NCI-H82 treated with DMSO at 0.1 percent for 48 hours (cell line): Measurements from ENCODE around the gene FAM89B.

Source experiments
- DNase-seq: peaks from one replicate; lab custom pipeline; 2025; ENCODE audit not compliant: unreplicated experiment; lab: John Stamatoyannopoulos, UW

The FAM89B gene

DNA sequence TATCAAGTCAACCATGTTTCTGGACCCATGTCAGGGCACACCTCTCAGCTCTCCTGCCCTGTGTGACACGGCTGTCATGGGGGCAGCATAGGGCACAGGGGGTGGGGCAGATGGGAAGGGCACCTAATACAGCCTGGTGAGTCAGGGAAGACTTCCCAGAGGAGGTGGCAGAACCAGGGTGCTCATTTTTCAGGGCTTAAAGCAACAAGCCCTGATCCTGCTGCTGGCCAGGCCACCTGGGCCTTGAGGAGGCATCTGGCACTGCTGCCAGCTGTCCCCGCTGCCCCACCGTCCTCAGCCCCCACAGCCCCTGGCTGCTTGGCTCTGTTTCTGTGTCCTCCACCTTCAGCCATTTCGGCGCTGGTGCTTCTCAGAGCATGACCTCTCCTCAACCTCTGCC lies 37.3 kb downstream of the FAM89B start:
- DNase-seq, result no peak

DNA sequence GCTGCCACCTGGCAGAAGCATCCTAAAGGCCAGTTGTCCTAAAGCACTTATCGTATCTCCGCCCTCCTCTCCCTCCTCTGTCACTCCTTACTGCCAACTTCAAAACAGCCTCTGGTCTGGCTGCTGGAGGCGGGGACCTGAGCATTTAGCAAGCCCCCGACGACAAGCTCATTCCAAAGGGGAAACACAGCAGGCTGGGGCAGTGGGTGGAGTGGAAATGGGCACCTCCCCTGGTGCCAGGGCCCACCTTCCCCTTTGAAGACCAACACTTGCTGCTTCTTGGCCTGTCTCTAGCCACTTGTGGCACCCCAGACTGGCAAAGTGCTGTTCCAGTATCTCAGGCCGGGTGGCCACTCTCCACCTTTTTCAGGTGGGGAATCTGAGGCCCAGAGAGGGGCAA lies 38.1 kb downstream of the FAM89B start:
- DNase-seq, result no peak

DNA sequence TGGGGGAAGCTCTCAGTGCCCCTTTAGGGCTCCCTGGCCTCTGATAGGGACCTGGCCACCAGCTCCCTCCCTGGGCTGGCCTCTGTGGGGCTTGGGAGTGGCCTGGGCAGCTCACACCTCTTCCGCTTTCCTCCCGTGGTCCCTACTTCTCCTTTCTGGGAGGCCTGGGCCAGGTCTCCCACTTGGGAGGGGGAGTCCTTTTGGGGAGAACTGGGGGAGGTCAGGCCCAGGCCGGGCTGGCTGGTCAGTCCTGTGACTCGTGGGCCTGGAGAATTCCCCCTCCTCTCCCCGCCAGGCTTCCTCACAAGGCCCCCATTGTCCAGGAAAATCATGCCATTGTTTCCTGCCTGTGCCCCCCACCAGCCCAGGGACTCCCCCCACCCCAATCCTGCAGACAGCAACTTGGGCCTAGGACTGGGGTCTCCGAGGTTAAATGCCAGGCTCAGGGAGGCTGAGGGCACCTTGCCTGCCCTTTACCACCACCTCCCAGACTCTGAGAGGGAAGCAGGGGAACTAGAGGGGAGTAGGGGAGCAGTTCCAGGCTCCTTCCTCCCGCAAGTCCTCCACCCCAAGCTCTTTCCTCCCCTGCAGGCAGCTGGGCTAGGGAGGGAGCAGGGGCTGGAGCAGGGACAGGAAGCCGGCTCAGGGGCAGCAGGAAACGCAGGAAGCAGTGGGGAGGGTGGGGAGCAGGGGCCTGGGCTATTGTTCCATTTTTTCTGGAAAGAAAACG lies 38.9 kb downstream of the FAM89B start:
- no peak for DNase-seq

DNA sequence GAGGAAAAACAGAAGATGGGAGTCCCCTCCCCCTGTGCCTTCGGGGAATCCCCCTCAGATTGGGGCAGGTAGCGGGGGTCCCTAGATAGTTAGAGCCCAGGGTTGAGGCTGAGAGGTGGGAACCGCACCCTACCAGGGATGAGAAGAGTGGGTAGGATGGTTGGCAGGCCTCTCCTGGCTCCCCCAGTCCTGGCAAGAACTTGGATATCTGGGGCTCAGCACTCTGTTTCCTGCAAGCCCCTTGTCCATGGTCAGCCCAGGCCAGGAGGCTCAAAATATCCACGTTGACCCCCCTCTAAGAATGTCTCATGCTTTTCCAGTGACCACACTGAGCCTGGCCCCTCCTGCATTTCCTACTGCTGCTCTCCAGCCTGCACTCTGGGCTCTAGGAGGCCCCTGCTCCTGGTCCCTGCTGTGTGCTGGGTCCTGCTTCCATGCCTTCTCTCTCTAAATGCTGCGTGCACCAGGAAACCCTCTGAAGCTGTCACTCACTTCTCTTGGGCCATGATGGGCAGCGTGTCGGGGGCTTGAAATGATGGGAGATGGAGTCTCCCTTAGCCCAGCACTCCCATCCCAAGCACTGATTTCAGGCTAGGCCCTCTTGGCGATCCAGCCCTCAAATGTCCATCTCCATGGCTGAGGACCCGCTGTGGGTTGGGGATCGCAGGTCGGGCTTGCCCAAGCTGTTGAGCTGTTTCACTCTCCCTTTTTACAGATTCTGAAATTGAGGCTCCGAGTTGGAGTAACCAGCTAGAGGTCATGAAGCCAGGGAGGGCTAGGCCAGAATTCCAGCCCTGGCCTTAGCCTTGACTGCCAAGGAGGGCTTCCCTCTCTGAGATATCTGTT lies 39.6 kb downstream of the FAM89B start:
- DNase-seq, result no peak

DNA sequence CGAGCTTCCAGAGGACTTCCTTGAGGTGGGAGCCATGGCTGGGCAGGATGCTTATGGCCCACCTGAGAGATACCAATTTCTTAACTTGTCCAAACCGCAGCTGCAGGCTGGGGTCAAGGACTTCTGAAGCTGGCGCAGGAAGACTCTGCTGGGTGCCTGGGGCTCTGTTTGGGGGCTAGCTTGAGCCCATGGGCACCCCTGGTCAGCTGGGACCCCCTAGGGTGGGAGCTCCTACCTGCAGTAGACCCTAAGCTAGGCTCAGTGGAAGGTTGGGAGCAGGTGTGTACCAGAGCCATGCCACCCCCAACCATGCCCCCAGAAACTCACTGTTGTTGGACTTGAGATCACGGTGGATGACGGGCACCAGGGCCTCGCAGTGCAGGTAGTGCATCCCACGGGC lies 40.4 kb downstream of the FAM89B start:
- no peak for DNase-seq

DNA sequence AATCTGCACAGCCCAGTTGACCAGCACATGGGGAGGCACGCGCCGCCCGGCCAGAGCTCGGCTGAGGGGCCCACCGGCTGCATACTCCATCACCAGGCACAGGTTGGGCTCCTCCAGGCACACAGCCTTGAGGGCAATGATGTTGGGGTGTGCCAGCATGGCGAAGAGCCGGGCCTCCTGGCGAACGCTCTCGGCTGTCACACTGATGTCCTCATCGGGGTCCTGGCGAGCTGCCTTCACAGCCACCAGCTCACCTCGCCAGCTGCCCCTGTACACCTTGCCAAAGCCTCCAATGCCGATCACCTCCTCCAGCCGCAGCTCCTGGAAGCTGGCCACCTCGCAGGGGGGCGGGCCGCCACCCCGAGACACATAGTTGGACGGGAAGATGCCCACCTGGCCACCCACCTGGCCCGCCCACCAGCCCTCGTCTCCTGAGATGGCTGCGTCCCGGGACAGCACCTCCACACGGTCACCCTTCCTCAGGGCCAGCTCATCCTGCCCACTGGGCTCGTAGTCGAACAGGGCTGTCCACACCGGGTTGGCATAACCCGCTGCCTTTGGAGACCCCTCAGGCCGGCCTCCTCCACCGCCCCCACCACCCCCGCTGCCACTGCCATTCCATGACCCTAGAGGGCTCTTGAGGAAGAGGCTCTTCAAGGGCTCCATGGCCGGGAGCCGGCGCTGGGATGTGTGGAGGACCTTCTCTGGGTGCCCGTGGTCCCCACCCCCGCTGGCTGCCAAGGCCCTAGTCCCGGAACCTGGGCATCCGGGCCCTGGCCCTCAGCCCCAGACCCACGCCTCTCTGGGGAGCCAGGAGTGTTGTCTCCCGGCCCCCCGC lies 41.0 kb downstream of the FAM89B start:
- no peak for DNase-seq

DNA sequence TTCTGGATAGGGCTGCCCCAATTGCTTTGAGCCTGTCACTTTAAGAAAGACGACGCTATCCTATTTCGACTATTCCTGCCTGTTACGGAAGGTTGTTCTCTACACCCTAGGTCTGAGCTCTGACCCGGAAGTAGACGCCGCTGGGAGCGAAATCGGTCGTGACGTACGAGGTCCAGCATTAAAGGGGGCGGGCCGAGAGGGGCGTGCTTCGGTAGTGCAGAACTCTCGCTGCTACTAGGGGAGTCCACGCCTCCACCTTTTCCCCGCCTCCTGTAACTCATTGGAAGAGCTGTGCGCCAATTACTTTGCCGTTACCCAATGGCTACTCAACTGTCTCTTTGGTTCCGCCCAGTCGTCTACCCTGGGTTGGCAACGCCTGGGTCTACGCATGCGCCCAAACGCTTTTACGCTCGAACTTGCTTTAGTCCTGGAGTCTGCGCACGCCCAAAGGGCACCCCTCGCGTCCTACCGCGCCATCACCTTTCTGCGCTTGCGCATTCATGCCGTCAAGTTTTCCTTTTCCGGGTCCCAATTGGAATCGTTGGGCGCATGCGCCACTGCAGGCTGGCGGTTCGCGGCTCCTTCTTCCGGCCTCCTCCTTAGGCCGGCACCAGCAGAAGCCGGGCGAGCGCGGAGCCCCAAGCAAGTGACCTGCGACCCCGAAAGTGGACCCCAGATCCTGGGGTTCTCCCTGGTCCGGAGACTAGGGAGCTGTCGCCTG lies 43.1 kb downstream of the FAM89B start, which contains the start of gene PCNX3:
Gene PCNX3 (plus strand): TSS at position 548 of the 721 bp plus-strand sequence. CDS start 536 bp downstream, outside the sequence.
- peak; percentile 98 for DNase-seq

DNA sequence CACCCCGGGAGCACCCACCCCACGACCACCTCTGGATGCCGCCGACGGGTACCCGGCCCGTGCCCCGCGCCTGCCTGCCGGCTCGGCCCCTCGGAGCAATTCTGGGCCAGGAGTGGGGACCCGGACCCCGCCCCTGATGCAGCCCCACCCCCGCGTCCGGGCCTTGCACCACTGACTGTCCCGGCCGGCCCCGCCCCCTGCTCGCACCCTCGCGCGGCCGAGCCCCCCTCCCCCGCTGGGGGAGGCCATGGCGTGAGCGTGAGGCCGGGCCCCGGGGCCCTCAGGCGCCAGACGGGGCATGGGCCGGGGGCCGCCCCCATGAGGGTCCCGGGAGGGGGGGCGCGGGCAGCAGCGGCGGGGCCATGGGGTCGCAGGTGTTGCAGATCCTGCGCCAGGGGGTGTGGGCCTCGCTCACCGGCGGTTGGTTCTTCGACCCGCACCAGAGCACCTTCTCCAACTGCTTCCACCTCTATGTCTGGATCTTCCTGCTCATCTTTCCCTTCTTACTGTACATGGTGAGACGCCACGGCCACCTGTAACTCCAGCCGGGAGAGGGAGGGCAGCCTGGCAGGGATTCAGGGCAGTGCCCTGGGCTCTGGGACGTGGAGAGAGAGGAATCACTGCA lies 43.7 kb downstream of the FAM89B start:
- DNase-seq, result no peak

DNA sequence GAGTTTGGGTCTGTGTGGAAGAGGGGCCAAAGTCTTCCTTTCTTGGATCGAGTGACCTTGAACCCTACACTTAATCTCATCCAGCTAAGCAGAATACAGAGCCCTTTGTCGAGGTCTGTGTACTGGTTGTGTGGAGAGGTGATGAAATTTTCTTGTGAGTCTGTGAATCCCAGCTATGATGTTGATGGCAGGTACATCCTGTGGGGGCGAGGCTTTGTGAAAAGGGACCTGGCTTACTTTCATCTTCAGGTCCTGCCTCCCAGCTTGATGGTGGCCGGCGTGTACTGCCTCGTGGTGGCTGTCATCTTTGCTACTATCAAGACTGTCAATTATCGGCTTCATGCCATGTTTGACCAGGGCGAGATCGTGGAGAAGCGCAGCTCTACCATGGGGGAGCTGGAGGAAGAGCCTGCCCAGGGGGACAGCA lies 44.2 kb downstream of the FAM89B start:
- DNase-seq, result no peak

DNA sequence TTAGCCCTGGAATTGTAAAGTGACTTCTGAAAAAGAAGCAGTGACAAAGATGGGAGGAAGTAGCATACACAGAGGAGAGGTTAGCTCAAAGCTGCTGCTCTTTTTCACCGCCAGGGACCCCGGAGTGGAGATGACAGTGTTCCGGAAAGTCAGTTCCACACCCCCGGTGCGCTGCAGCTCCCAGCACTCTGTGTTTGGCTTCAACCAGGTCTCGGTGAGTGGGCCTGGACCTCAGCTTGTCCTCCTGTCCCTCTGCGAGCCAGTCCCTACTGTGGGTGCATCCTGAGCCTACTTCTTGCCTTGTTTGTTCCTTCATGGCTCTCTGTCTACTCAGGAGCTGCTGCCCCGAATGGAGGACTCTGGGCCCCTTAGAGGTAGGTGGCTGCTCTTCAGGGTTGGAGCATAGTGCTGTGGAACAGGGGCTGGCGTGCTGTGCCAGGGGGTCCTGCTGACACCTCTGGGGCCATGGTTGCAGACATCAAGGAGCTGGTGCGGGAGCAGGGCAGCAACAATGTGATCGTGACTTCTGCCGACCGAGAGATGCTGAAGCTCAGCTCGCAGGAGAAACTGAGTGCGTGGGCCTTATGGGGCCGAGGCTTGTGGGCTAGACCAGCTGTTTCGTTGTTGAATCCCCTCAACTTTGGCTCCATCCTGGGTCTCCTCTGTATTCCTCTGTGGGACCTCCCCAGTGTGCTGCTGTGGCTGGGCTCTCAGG lies 45.0 kb downstream of the FAM89B start:
- no peak for DNase-seq

DNA sequence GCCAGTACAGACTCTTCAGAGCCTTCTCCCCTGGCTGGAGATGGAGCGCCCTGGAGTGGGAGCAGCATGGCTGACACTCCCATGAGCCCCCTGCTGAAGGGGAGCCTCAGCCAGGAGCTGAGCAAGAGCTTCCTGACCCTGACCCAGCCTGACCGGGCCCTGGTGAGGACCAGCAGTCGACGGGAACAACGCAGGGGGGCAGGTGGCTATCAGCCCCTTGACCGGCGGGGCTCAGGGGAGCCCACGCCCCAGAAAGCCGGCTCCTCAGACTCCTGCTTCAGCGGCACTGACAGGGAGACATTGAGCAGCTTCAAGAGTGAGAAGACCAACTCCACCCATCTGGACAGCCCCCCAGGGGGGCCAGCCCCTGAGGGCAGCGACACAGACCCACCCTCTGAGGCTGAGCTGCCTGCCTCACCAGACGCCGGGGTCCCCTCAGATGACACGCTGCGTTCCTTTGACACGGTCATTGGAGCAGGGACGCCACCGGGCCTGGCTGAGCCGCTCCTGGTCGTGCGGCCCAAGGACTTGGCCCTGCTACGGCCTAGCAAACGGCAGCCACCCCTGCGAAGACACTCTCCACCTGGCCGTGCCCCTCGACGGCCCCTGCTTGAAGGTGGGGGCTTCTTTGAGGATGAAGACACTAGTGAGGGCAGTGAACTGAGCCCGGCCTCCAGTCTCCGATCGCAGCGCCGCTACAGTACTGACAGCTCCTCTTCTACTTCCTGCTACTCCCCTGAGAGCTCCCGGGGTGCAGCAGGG lies 45.8 kb downstream of the FAM89B start:
- DNase-seq, result no peak

DNA sequence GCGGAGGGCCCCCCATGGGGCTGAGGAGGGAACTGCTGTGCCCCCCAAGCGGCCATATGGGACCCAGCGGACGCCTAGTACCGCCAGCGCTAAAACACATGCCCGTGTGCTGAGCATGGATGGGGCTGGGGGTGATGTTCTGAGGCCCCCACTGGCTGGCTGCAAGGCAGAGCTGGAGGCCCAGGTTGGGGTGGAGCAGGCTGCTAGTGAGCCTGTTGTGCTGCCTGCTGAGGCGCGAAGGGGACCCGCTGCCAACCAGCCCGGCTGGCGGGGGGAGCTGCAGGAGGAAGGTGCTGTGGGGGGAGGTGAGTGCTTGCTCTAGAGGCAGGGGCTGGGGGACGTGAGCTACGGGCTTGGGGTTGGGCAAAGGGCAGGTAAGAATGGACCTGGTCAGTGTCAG lies 46.4 kb downstream of the FAM89B start:
- DNase-seq, result no peak

DNA sequence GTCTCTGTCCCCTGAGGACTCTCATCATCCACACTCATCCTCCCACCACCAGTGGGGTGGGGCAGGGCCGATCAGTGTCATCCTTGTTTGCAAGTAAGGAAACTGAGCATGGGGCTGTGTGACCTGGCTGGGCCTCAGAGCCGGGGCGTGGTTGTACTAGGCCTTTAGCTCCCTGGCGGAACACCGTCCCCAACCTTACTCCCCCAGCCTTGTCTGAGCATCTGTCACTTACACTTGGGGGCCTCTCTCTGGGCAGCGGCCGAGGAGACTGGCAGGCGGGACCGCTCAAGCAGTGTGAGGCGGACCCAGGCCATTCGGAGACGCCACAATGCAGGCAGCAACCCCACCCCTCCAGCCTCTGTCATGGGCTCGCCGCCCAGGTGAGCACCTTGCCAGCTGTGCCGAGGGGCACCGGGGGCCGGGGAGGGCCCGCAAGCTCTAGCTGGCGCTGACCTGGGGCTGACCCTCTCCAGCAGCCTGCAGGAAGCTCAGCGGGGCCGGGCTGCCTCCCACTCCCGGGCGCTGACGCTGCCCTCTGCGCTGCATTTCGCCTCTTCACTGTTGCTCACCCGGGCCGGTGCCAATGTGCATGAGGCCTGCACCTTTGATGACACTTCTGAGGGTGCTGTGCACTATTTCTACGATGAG lies 47.1 kb downstream of the FAM89B start:
- no peak for DNase-seq

DNA sequence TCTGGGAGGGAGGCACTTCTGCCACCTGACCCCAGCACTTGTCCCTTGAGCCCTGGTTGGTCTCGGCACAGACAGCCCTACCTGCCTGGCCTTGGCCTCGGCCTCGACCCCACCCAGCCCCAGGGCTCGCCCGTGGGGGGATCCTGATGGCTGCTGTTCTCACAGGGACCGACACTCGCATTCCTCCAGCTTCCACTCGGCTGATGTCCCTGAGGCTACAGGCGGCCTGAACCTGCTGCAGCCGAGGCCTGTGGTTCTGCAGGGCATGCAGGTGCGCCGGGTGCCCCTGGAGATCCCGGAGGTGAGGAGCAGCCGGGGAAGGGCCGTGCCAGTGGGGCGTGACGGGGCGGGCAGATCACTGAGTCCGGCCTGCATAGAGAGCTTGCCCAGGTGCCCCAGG lies 48.3 kb downstream of the FAM89B start:
- DNase-seq, result no peak

DNA sequence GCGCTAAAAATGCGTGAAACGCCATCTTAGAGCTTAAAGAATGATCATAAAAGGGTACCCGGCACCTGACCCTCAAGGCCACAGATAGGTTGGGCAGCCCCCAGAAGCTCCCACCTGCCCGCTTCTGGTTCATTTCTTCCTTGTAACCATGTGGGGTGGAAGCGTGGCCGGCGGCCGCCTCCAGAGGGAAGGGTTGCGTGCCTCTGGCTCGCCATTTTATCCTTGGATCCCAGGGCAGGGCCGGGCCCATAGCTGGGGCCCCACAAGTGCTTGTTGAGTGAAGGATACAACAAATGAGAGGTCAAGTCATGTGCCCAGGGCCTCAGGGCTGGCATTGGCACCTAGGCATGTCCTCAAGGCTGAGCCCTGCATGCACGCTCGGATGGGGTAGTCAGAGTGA lies 49.1 kb downstream of the FAM89B start:
- DNase-seq, result no peak

DNA sequence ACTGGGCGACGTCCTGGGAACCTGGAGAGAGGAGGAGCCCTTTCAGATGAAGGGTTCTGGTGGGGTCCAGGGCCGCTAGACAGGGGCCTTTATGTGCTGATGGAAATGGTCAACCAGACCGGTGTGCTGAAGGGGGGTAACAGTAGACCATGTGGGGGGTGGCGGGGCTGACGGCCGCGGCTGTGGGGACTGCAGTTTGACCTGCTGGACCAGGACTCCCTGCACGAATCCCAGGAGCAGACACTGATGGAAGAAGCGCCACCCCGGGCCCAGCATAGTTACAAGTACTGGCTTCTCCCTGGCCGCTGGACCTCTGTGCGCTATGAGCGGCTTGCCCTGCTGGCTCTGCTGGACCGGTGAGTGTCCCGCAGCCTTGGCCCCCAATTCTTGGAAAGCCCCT lies 49.7 kb downstream of the FAM89B start:
- DNase-seq, result no peak

DNA sequence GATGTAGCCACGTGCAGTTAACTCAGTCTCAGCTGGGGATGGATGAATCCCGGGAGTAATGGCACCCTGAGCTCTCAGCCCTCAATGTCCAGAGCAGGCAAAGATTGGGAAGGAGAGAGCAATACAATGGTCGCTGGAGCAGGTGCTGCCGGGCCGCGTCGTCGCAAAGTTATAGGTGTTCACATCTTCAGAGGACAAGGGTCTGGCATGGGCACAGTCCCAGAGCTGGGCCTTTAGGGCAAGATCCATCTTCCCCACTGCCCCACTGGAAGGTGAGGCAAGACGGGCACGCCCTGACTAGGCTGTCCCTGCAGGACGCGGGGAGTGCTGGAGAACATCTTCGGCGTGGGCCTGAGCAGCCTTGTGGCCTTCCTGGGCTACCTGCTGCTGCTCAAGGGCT lies 50.8 kb downstream of the FAM89B start:
- no peak for DNase-seq
